ENCODE measurements around the gene HDAC1.
A peak's percentile ranks its signal among the peaks of the same experiment; 100 is the strongest.

HDAC1 gene

DNA sequence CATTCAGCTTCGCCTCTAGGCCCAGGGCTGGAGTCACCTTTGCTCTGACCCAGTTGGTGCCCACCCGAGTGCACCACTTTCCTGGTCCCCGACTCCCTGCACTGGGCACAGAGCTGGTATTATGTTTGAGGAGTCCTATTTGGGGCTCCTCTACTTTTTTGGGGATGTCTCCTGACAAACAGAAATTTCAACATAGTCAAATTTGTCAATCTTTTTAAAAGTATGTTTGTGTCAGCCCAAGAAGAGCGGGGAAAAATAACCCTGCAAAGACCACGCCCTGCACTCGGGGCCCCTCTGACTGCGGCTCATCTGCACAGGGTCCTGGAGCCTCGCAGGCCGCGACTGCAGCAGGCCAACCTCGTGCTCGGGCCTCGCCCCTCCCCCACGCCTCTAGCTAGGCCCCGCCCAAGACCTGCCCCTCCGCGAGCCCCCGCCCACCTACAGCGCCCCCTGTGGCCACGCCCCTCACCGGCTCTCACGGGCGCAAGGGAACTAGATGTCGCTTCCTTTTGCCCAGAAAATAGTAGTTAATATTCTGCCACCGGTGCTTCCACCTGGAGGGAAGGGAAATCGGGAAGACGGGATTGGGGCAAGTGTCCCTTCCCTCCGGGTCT, 59.0 kb downstream of the HDAC1 start:
- Histone ChIP-seq H3K27me3 (ENCODE audit: insufficient read depth, low read depth, severe bottlenecking) (no peaks in the 10 kb centered on the region), H3K4me3 (ENCODE audit: low read depth, low read length) (peak overlapping the region; percentile 60), H3K27ac (peak overlapping the region; percentile 93), H3K9me3 (ENCODE audit: severe bottlenecking) (peaks cover 6% of the 10 kb centered on the region), H3K36me3 (no peaks in the 10 kb centered on the region)
- TF ChIP-seq, protein P1, sequence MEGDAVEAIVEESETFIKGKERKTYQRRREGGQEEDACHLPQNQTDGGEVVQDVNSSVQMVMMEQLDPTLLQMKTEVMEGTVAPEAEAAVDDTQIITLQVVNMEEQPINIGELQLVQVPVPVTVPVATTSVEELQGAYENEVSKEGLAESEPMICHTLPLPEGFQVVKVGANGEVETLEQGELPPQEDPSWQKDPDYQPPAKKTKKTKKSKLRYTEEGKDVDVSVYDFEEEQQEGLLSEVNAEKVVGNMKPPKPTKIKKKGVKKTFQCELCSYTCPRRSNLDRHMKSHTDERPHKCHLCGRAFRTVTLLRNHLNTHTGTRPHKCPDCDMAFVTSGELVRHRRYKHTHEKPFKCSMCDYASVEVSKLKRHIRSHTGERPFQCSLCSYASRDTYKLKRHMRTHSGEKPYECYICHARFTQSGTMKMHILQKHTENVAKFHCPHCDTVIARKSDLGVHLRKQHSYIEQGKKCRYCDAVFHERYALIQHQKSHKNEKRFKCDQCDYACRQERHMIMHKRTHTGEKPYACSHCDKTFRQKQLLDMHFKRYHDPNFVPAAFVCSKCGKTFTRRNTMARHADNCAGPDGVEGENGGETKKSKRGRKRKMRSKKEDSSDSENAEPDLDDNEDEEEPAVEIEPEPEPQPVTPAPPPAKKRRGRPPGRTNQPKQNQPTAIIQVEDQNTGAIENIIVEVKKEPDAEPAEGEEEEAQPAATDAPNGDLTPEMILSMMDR (IDR thresholded peaks at IDR 0.05; ENCODE audit: low read depth, low read length), result peak; percentile 47
- DNase-seq, result peak; percentile 81

DNA sequence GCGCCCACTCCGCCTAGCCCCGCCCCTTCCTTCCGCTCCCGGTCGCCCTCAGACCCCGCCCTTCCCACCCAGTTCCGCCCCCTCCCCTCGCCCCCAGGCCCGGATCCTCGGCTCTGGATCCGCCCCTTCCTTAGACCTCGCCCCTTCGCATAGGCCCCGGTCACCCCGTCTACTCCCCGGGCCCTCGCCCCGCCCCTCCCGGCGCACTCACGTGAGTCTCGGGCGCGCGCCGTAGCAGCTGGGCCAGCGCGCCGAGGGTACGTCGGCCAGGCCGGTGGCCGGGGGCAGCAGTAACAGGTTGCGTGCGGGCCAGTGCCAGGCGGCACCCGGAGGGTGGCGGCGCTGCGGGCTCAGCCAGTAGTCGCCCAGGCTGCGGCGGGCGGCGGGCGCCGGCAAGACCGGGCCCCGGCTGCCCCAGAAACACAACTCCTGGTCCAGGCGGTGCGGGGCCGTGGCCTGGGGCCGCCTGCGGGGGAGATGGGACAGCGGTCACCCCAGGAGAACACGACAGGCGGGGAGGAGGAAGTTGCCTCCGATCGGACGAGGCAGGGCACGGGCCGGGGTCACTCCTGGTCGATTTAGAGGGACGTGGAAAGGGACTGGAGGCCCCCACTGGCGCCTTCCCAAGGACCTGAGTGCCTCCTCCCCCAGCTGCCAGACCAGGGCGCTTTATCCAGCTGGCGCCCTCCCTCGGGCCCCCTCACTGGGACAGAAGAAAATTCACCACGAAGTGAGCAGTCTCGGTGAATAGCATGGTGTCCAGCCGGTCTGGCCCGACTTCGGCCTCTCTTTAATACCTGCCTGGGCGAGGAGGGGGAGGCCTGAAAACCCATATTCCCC, 59.7 kb downstream of the HDAC1 start:
- no peaks in the 10 kb centered on the region for H3K27me3 ChIP-seq (ENCODE audit: insufficient read depth, low read depth, severe bottlenecking)
- DNase-seq, result peak; percentile 97
- peak overlapping the region; percentile 79 for H3K4me3 ChIP-seq (ENCODE audit: low read depth, low read length)
- H3K27ac ChIP-seq, result peak overlapping the region; percentile 93
- peaks cover 6% of the 10 kb centered on the region for H3K9me3 ChIP-seq (ENCODE audit: severe bottlenecking)
- TF ChIP-seq, protein P1 (IDR thresholded peaks at IDR 0.05; ENCODE audit: low read depth, low read length), result 0 out of 2 replicates have a peak, but pooled peaks have one; percentile 21
- H3K36me3 ChIP-seq, result no peaks in the 10 kb centered on the region

DNA sequence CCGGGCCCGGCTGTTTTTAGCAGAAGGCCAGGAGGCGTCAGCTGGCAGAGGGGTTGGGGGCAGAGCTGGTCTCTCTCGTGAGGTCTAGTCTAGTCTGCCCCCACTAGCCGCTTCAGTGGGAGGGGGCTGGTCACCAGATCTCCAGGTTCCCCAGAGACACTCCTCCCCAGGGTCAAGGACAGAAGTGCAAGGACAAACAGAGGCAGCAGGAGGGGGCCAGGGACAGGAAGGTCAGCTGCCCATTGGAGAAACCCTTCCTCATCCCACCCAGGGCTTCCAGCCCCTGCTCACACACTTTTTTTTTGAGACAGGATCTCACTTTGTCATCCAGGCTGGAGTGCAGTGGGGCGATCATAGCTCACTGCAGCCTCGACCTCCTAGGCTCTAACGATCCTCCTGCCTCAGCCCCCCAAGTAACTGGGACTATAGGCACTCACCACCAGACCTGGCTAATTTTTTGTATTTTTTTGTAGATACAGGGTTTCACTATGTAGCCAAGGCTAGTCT, 60.4 kb downstream of the HDAC1 start:
- no peaks in the 10 kb centered on the region for H3K27me3 ChIP-seq (ENCODE audit: insufficient read depth, low read depth, severe bottlenecking)
- no peaks in the 10 kb centered on the region for H3K36me3 ChIP-seq
- peak overlapping the region; percentile 93 for H3K27ac ChIP-seq
- no peak for DNase-seq
- peak overlapping the region; percentile 79 for H3K4me3 ChIP-seq (ENCODE audit: low read depth, low read length)
- H3K9me3 ChIP-seq (ENCODE audit: severe bottlenecking), result peaks cover 6% of the 10 kb centered on the region
- TF ChIP-seq, protein P1 (IDR thresholded peaks at IDR 0.05; ENCODE audit: low read depth, low read length), result no peak

DNA sequence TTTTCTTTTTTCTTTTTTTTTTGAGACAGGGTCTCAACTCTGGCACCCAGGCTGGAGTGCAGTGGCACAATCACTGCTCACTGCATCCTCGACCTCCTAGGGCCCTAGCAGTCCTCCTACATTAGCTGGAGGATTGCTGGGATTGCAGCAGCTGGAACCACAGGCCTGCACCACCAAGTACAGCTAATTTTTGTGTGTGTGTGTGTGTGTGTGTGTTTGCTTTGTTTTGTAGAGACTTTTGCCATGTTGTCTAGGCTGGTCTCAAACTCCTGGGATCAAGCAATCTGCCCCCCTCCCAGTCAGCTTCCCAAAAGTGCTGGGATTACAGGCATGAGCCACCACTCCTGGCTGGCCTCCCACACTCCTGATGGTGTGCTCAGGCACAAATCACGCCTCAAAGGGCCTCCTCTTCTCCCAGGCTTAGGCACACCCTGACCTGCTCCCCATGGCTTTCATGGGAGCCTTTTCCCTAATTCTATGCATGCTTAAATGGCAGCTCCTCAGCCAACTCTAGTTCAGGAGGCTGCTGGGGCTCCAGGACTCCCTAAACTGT, 61.0 kb downstream of the HDAC1 start:
- peaks cover 6% of the 10 kb centered on the region for H3K9me3 ChIP-seq (ENCODE audit: severe bottlenecking)
- H3K27me3 ChIP-seq (ENCODE audit: insufficient read depth, low read depth, severe bottlenecking), result no peaks in the 10 kb centered on the region
- no peak overlapping the region for H3K4me3 ChIP-seq (ENCODE audit: low read depth, low read length)
- H3K36me3 ChIP-seq, result no peaks in the 10 kb centered on the region
- DNase-seq, result no peak
- TF ChIP-seq, protein P1 (IDR thresholded peaks at IDR 0.05; ENCODE audit: low read depth, low read length), result no peak
- peak overlapping the region; percentile 93 for H3K27ac ChIP-seq

DNA sequence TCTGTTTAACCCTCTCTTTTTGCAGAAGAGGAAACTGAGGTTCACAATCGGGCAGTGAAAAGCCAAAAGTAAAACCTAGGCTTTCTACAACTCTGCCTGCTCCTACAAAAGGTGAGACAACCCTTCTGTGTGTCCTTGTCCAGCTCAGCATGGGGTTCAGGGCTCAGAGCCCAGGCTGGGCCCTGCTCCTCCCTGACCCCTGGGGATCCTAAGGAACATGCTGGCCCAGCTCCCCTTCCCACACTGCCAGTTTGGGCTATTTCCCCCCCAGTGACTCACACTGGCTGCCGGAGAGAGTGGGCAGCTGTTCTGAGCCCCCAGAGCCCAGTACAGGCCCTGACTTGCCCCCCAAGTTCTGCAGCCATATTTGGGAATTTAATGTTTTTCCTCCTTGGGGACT, 61.5 kb downstream of the HDAC1 start:
- TF ChIP-seq, protein P1 (IDR thresholded peaks at IDR 0.05; ENCODE audit: low read depth, low read length), result no peak
- DNase-seq, result no peak
- no peaks in the 10 kb centered on the region for H3K27me3 ChIP-seq (ENCODE audit: insufficient read depth, low read depth, severe bottlenecking)
- H3K9me3 ChIP-seq (ENCODE audit: severe bottlenecking), result peaks cover 6% of the 10 kb centered on the region
- H3K36me3 ChIP-seq, result no peaks in the 10 kb centered on the region
- peak overlapping the region; percentile 22 for H3K27ac ChIP-seq
- no peak overlapping the region for H3K4me3 ChIP-seq (ENCODE audit: low read depth, low read length)
